Ovary (tissue), 9 donors: ENCODE results near the gene CALY. TPM values are rescaled to one million over a fixed set of nuclear protein-coding genes. Genes with fewer than 3 reads are reported as not detected.
A peak's percentile ranks its signal among the peaks of the same experiment; 100 is the strongest.
"Not testable (repeated sequence)": the region's sequence is repeated elsewhere in the genome, so short reads cannot be mapped to it uniquely, and the experiment has no call there.

Experiments
- DNase-seq, 5 donors: peaks; one replicate each; pipeline ENCODE4 v3.0.0-alpha.2; 2019 to 2020
- H3K27ac ChIP-seq, 2 donors: fragments of 200-600 bp; one replicate each; pipeline versions ENCODE4 v1.5.1 to v1.8.0; 2019 to 2022
- H3K27me3 ChIP-seq: fragments of 200-600 bp; one replicate; pipeline ENCODE4 v1.8.0; 2022
- H3K36me3 ChIP-seq: fragments of 200-600 bp; sonication (generic); one replicate; pipeline ENCODE4 v1.5.1; 2019
- H3K4me1 ChIP-seq: one replicate; pipeline ENCODE4 v1.8.1; 2013; ENCODE audit warnings: mild to moderate bottlenecking, moderate library complexity; ENCODE audit not compliant: insufficient read depth
- H3K4me3 ChIP-seq: fragments of 200-600 bp; sonication (generic); one replicate; pipeline ENCODE4 v1.5.1; 2017
- H3K9me3 ChIP-seq, 2 donors: fragments of 200-600 bp in 1 of 2; sonication (generic) in 1 of 2; one replicate each; pipeline versions ENCODE4 v1.5.1 to v1.8.1; 2013 to 2019; ENCODE audit warnings: mild to moderate bottlenecking in 1 of 2, moderate library complexity in 1 of 2
- EP300 ChIP-seq: sonication (generic); formaldehyde crosslinking; IDR thresholded peaks from one replicate; pipeline ENCODE4 v1.6.1; 2017; ENCODE audit warnings: antibody characterized with exemption
- POLR2A ChIP-seq: fragments of 450-650 bp; IDR thresholded peaks from one replicate; pipeline ENCODE4 v1.6.1; 2017; ENCODE audit warnings: antibody characterized with exemption, mild to moderate bottlenecking, moderate library complexity
- WGBS, 3 donors: extraction: QIAGEN DNeasy Blood & Tissue Kit in 1 of 3; methylation state at CpG; one replicate each; pipeline versions ENCODE4 v1.1.5 to v1.1.7; 2013 to 2017; 5-methylcytosine and 5-hydroxymethylcytosine counted together
- intact Hi-C, 4 donors: fragments of 100-400 bp; cut with DNase I; formaldehyde crosslinking; loops; one replicate each; pipeline versions ENCODE4 v1.11.0 to v1.15.1; 2022 to 2023
- polyA plus RNA-seq, 2 donors: library from polyadenylated mRNA; stranded (reverse); fragments of 200-250 nt in 1 of 2; fragments of 350-450 nt in 1 of 2; fragmentation: Illumina TruSeq in 1 of 2; extraction: RNeasy Lipid Tissue Mini Kit (QIAGEN cat#74804) in 1 of 2; gene quantifications; one replicate each; pipeline ENCODE4 v1.2.3, GENCODE V29; 2013 to 2014
- total RNA-seq, 7 donors: library from RNA; depleted of rRNA in 2 of 7; stranded (reverse); fragments of >200 nt in 2 of 7; fragmentation: NEBNext Ultra II Directional in 3 of 7; extraction: Animal tissue kit (Norgen Biotek cat#: 25700) in 3 of 7; gene quantifications; one replicate each; pipeline versions ENCODE4 v1.1.0 to v1.2.4, GENCODE V29; 2016 to 2023
- TF ChIP-seq, protein P1 (sequence below), 3 donors: fragments of 450-650 bp in 2 of 3; fragments of 200-600 bp in 1 of 3; IDR thresholded peaks; one replicate each; pipeline versions ENCODE4 v1.5.1 to v1.8.0; 2016 to 2022; ENCODE audit warnings: antibody characterized with exemption in 3 of 3, mild to moderate bottlenecking in 1 of 3
- donor health status: DM: no; HTN: no; CAD: no; lungs with moderate emphysema.
- donor health status: DM: no; HTN: no; CAD: no.
- donor health status: Bipolar disorder and iron deficiency.
- donor health status: DM: yes; HTN: yes; CAD: no.
- donor health status: DM: no; HTN: no; CAD: no.
- donor health status: DM: yes; HTN: yes; CAD: no.

CALY gene
- total and polyA plus RNA-seq, 9 donors = 0.69 TPM; not detected in 8

DNA sequence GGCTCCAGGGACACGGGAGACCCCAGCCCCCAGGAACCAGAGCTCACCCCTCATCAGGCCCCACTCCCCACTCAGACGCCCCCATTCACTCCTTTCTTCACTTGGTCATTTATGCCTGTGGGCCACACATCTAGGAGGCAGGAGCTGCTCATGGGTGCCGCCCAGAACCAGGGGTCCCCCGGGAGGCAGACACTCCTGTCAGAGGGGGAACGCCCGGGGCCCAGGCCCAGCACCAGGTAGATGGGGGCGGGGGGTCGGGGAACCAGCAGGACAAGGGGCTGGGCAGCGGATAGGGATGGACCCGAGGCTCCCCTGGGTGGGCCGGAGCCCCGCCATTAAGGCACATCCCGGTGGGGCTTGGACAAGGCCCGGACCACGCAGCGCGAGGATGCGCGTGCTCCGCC is 11.8 kb downstream of the CALY start:
- no peak overlapping the region for H3K27ac ChIP-seq
- peaks cover 26% of the 10 kb centered on the region for H3K27me3 ChIP-seq

DNA sequence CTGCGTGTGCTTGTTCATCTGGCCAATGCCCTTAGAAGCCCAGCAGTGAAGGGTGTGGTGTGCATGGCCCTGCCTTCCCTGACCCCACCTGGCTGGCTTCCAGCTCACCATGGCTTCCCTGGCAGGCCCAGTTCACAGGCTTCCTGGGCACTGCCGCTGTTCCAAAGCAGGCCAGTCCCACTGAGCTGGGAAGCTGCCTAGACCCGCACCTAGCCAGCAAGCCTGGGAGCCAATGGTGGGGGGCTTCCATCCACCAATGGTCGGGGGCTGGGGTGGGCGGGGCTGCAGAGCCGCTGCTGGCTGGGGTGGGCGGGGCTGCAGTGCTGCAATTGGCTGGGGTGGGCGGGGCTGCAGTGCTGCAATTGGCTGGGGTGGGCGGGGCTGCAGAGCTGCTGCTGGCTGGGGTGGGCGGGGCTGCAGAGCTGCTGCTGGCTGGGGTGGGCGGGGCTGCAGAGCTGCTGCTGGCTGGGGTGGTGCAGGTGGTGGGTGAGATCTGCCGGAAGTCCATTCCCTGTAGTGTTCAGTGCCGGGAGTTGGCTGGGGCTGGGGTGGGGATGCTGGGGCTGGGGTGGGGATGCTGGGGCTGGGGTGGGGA is 12.4 kb downstream of the CALY start:
- H3K4me1 ChIP-seq = peaks cover 7% of the 10 kb centered on the region
- no peaks in the 10 kb centered on the region for H3K36me3 ChIP-seq
- peak in 3 of 5 donors; percentile 45 to 77 (median 63) for DNase-seq
- H3K27me3 ChIP-seq = peaks cover 26% of the 10 kb centered on the region
- no peak overlapping the region for H3K27ac ChIP-seq
- WGBS, 3 donors = 4 to 13% (median 5%) methylated on average over 6 to 13 of the region's 13 CpGs
- intact Hi-C loops = no loop called here
- TF ChIP-seq POLR2A = no peak
- TF ChIP-seq, protein P1, sequence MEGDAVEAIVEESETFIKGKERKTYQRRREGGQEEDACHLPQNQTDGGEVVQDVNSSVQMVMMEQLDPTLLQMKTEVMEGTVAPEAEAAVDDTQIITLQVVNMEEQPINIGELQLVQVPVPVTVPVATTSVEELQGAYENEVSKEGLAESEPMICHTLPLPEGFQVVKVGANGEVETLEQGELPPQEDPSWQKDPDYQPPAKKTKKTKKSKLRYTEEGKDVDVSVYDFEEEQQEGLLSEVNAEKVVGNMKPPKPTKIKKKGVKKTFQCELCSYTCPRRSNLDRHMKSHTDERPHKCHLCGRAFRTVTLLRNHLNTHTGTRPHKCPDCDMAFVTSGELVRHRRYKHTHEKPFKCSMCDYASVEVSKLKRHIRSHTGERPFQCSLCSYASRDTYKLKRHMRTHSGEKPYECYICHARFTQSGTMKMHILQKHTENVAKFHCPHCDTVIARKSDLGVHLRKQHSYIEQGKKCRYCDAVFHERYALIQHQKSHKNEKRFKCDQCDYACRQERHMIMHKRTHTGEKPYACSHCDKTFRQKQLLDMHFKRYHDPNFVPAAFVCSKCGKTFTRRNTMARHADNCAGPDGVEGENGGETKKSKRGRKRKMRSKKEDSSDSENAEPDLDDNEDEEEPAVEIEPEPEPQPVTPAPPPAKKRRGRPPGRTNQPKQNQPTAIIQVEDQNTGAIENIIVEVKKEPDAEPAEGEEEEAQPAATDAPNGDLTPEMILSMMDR (IDR thresholded peaks at IDR 0.05) = no peak
- no peak for TF ChIP-seq EP300
- no peak overlapping the region for H3K4me3 ChIP-seq
- no peaks in the 10 kb centered on the region for H3K9me3 ChIP-seq

More for the DNA sequence above, 11.8 kb downstream of the CALY start:
- no peaks in the 10 kb centered on the region for H3K9me3 ChIP-seq
- intact Hi-C loops = no loop called here
- DNase-seq = no peak
- WGBS, 3 donors = 7 to 15% (median 9%) methylated on average over 16 to 20 of the region's 20 CpGs
- H3K4me1 ChIP-seq = peaks cover 7% of the 10 kb centered on the region
- H3K4me3 ChIP-seq = no peak overlapping the region
- TF ChIP-seq, protein P1 (IDR thresholded peaks at IDR 0.05) = no peak
- TF ChIP-seq POLR2A = no peak
- TF ChIP-seq EP300 = no peak
- no peaks in the 10 kb centered on the region for H3K36me3 ChIP-seq

- peaks cover 18% of the 10 kb centered on the region for H3K27me3 ChIP-seq
- H3K27ac ChIP-seq, intact Hi-C loops, H3K36me3 ChIP-seq, DNase-seq, H3K4me1 ChIP-seq, H3K9me3 ChIP-seq, H3K4me3 ChIP-seq: not testable (repeated sequence)
- 50 to 62% (median 57%) methylated on average over 12 to 13 of the region's 14 CpGs for WGBS, 3 donors
Observed at GRCh38 chr10:133322064-133322709, 14.5 kb downstream of the CALY start.

GRCh38 chr10:133320852-133321422 is 15.8 kb downstream of the CALY start:
- H3K27ac ChIP-seq, DNase-seq, H3K9me3 ChIP-seq, H3K4me3 ChIP-seq, H3K27me3 ChIP-seq, H3K36me3 ChIP-seq, H3K4me1 ChIP-seq, intact Hi-C loops: not testable (repeated sequence)
- WGBS, 3 donors = 84 to 88% (median 87%) methylated on average over 6 of the region's 6 CpGs

GRCh38 chr10:133318494-133319127 is 18.1 kb downstream of the CALY start:
- H3K27ac ChIP-seq = no peak overlapping the region
- whole genome bisulfite sequencing, 3 donors = 8 to 15% (median 15%) methylated on average over 28 to 51 of the region's 51 CpGs
- no peaks in the 10 kb centered on the region for H3K9me3 ChIP-seq
- intact Hi-C loops = loop anchor here in 1 of 4 donors (5.0 kb wide), 1 partner anchor 176 kb away; no protein-coding TSS in a partner anchor
- no peaks in the 10 kb centered on the region for H3K36me3 ChIP-seq
- peak; percentile 41 to 73 (median 64) for DNase-seq
- H3K27me3 ChIP-seq = no peaks in the 10 kb centered on the region
- H3K4me3 ChIP-seq = peak overlapping the region; percentile 23
- TF ChIP-seq, protein P1 (IDR thresholded peaks at IDR 0.05) = peak; percentile 26 to 51 (median 47)
- TF ChIP-seq POLR2A = no peak
- no peaks in the 10 kb centered on the region for H3K4me1 ChIP-seq
